Mucosa of rectum (tissue), 2 donors: ENCODE measurements around the gene SASH1.
A peak's percentile ranks its signal among the peaks of the same experiment; 100 is the strongest.

ENCODE experiments used
- H3K27ac ChIP-seq, 2 donors: one replicate each; pipeline ENCODE4 v1.7.0; 2013; ENCODE audit warnings: inconsistent platforms in 2 of 2, low read depth in 2 of 2, low read length in 2 of 2
- H3K27me3 ChIP-seq, 2 donors: one replicate each; pipeline ENCODE4 v1.7.0; 2013; ENCODE audit warnings: low read length in 2 of 2; ENCODE audit not compliant: control insufficient read depth in 2 of 2, insufficient read depth in 2 of 2
- H3K36me3 ChIP-seq, 2 donors: one replicate each; pipeline ENCODE4 v1.7.0; 2013; ENCODE audit warnings: low read length in 2 of 2; ENCODE audit not compliant: control insufficient read depth in 2 of 2, insufficient read depth in 2 of 2
- H3K4me1 ChIP-seq, 2 donors: one replicate each; pipeline ENCODE4 v1.7.0; 2013; ENCODE audit warnings: low read length in 2 of 2, mild to moderate bottlenecking in 1 of 2; ENCODE audit not compliant: control insufficient read depth in 2 of 2, insufficient read depth in 2 of 2
- H3K4me3 ChIP-seq, 2 donors: one replicate each; pipeline ENCODE4 v1.7.0; 2013; ENCODE audit warnings: low read length in 2 of 2
- H3K9ac ChIP-seq, 2 donors: one replicate each; pipeline ENCODE4 v1.7.0; 2013; ENCODE audit warnings: low read length in 2 of 2, low read depth in 1 of 2, mild to moderate bottlenecking in 1 of 2
- H3K9me3 ChIP-seq, 2 donors: one replicate each; pipeline ENCODE4 v1.7.0; 2013; ENCODE audit warnings: low read length in 2 of 2; ENCODE audit not compliant: control insufficient read depth in 2 of 2
- donor health status: healthy.
- donor health status: Normal muscosa, but diverticular disease.

SASH1 gene

GRCh38 chr6:148514091-148514845, 171.6 kb downstream of the SASH1 start:
- Histone ChIP-seq H3K9ac (no peak overlapping the region), H3K36me3 (peaks cover 0 to 1% of the 10 kb centered on the region in 2 donors), H3K9me3 (no peaks in the 10 kb centered on the region), H3K27ac (peak overlapping the region; percentile 72 to 80), H3K4me3 (peak overlapping the region in 1 of 2 donors; percentile 10), H3K4me1 (peaks cover 3 to 12% of the 10 kb centered on the region in 2 donors), H3K27me3 (no peaks in the 10 kb centered on the region)

GRCh38 chr6:148516217-148516616, 173.6 kb downstream of the SASH1 start:
- no peaks in the 10 kb centered on the region for H3K27me3 ChIP-seq
- peaks cover 7 to 15% of the 10 kb centered on the region in 2 donors for H3K36me3 ChIP-seq
- no peak overlapping the region for H3K9ac ChIP-seq
- H3K9me3 ChIP-seq, result no peaks in the 10 kb centered on the region
- H3K4me3 ChIP-seq, result no peak overlapping the region
- H3K4me1 ChIP-seq, result peaks cover 3 to 13% of the 10 kb centered on the region in 2 donors
- H3K27ac ChIP-seq, result no peak overlapping the region

- H3K4me3 ChIP-seq, result no peak overlapping the region
- peaks cover 3 to 13% of the 10 kb centered on the region in 2 donors for H3K4me1 ChIP-seq
- H3K9ac ChIP-seq, result no peak overlapping the region
- H3K36me3 ChIP-seq, result peaks cover 7 to 15% of the 10 kb centered on the region in 2 donors
- no peaks in the 10 kb centered on the region for H3K27me3 ChIP-seq
- H3K27ac ChIP-seq, result no peak overlapping the region
- H3K9me3 ChIP-seq, result no peaks in the 10 kb centered on the region
Measured at GRCh38 chr6:148516617-148517016, 174.0 kb downstream of the SASH1 start.

- H3K27ac ChIP-seq, result no peak overlapping the region
- peaks cover 3 to 13% of the 10 kb centered on the region in 2 donors for H3K4me1 ChIP-seq
- H3K36me3 ChIP-seq, result peaks cover 7 to 15% of the 10 kb centered on the region in 2 donors
- no peaks in the 10 kb centered on the region for H3K27me3 ChIP-seq
- H3K9ac ChIP-seq, result no peak overlapping the region
- H3K4me3 ChIP-seq, result no peak overlapping the region
- H3K9me3 ChIP-seq, result no peaks in the 10 kb centered on the region
Measured at GRCh38 chr6:148517470-148517869, 174.8 kb downstream of the SASH1 start.

GRCh38 chr6:148518511-148519156, 176.0 kb downstream of the SASH1 start:
- no peak overlapping the region for H3K27ac ChIP-seq
- peaks cover 7 to 15% of the 10 kb centered on the region in 2 donors for H3K36me3 ChIP-seq
- no peaks in the 10 kb centered on the region for H3K9me3 ChIP-seq
- H3K4me3 ChIP-seq, result no peak overlapping the region
- H3K27me3 ChIP-seq, result no peaks in the 10 kb centered on the region
- H3K4me1 ChIP-seq, result peaks cover 3 to 13% of the 10 kb centered on the region in 2 donors
- H3K9ac ChIP-seq, result no peak overlapping the region

- H3K9me3 ChIP-seq, result no peaks in the 10 kb centered on the region
- H3K27me3 ChIP-seq, result no peaks in the 10 kb centered on the region
- no peak overlapping the region for H3K9ac ChIP-seq
- H3K36me3 ChIP-seq, result peaks cover 9 to 15% of the 10 kb centered on the region in 2 donors
- H3K4me3 ChIP-seq, result peak overlapping the region in 1 of 2 donors; percentile 1
- no peak overlapping the region for H3K27ac ChIP-seq
- H3K4me1 ChIP-seq, result peaks cover 4 to 13% of the 10 kb centered on the region in 2 donors
Measured at GRCh38 chr6:148520109-148520841, 177.6 kb downstream of the SASH1 start.

- H3K9ac ChIP-seq, result no peak overlapping the region
- H3K27ac ChIP-seq, result no peak overlapping the region
- H3K36me3 ChIP-seq, result peaks cover 11 to 15% of the 10 kb centered on the region in 2 donors
- H3K4me1 ChIP-seq, result peaks cover 5 to 13% of the 10 kb centered on the region in 2 donors
- no peak overlapping the region for H3K4me3 ChIP-seq
- H3K27me3 ChIP-seq, result no peaks in the 10 kb centered on the region
- H3K9me3 ChIP-seq, result no peaks in the 10 kb centered on the region
Measured at GRCh38 chr6:148521158-148521557, 178.5 kb downstream of the SASH1 start.

- Histone ChIP-seq H3K9ac (no peak overlapping the region), H3K9me3 (no peaks in the 10 kb centered on the region), H3K4me3 (no peak overlapping the region), H3K27ac (no peak overlapping the region), H3K27me3 (no peaks in the 10 kb centered on the region), H3K4me1 (peaks cover 5 to 13% of the 10 kb centered on the region in 2 donors), H3K36me3 (peaks cover 11 to 15% of the 10 kb centered on the region in 2 donors)
Measured at GRCh38 chr6:148521586-148521985, 178.9 kb downstream of the SASH1 start.

GRCh38 chr6:148523048-148523447, 180.4 kb downstream of the SASH1 start:
- H3K9me3 ChIP-seq, result no peaks in the 10 kb centered on the region
- H3K4me1 ChIP-seq, result peaks cover 5 to 11% of the 10 kb centered on the region in 2 donors
- H3K27me3 ChIP-seq, result no peaks in the 10 kb centered on the region
- peaks cover 15 to 19% of the 10 kb centered on the region in 2 donors for H3K36me3 ChIP-seq
- no peak overlapping the region for H3K27ac ChIP-seq
- no peak overlapping the region for H3K9ac ChIP-seq
- H3K4me3 ChIP-seq, result no peak overlapping the region

- Histone ChIP-seq H3K9me3 (no peaks in the 10 kb centered on the region), H3K4me1 (peaks cover 5 to 7% of the 10 kb centered on the region in 2 donors), H3K27ac (no peak overlapping the region), H3K36me3 (peaks cover 15 to 19% of the 10 kb centered on the region in 2 donors), H3K9ac (no peak overlapping the region), H3K27me3 (no peaks in the 10 kb centered on the region), H3K4me3 (no peak overlapping the region)
Measured at GRCh38 chr6:148523551-148523950, 180.9 kb downstream of the SASH1 start.
